GM13977 (cell line): ENCODE results near the gene TCFL5.
"Not testable (repeated sequence)": the region's sequence is repeated elsewhere in the genome, so short reads cannot be mapped to it uniquely, and the experiment has no call there.

Source experiments
- DNase-seq: peaks from one replicate; pipeline ENCODE4 v3.0.0; 2012; ENCODE audit warnings: low spot score
- CTCF ChIP-seq: IDR thresholded peaks from 2 replicates; pipeline ENCODE4 v1.5.1; 2012; ENCODE audit warnings: mild to moderate bottlenecking, control low read depth; ENCODE audit not compliant: insufficient read depth; ENCODE audit errors: extremely low read depth, missing control alignments
- in situ Hi-C: fragments of 300-500 bp; cut with MboI; formaldehyde crosslinking; loops from one replicate; pipeline ENCODE4 v1.12.0; 2022; ENCODE audit warnings: low sequenced_read_pairs, low pct_unique_long_range_greater_than_20kb, mixed read lengths, inconsistent platforms; ENCODE audit not compliant: unreplicated experiment

The TCFL5 gene

GRCh38 chr20:62849431-62849830, 12.2 kb downstream of the TCFL5 start:
- no peak for TF ChIP-seq CTCF
- in situ Hi-C loops, result no loop called here
- DNase-seq, result no peak

GRCh38 chr20:62848917-62849316, 12.7 kb downstream of the TCFL5 start:
- in situ Hi-C loops, DNase-seq: not testable (repeated sequence)

- in situ Hi-C loops, result no loop called here
- DNase-seq, result no peak
- no peak for TF ChIP-seq CTCF
These were observed 15.3 kb downstream of the TCFL5 start for GRCh38 chr20:62846166-62846890.

- in situ Hi-C loops, result no loop called here
- no peak for TF ChIP-seq CTCF
- DNase-seq, result no peak
These were observed 16.0 kb downstream of the TCFL5 start for GRCh38 chr20:62845416-62846160.

- no peak for TF ChIP-seq CTCF
- DNase-seq, result no peak
- in situ Hi-C loops, result no loop called here
These were observed 17.4 kb downstream of the TCFL5 start for GRCh38 chr20:62844182-62844581.

GRCh38 chr20:62843656-62844055, 18.0 kb downstream of the TCFL5 start:
- in situ Hi-C loops, result no loop called here
- DNase-seq, result no peak
- no peak for TF ChIP-seq CTCF

GRCh38 chr20:62841705-62842212, 19.9 kb downstream of the TCFL5 start:
- no peak for TF ChIP-seq CTCF
- in situ Hi-C loops, result no loop called here
- no peak for DNase-seq
